KG1 (cell line): ENCODE measurements around the gene SULT1E1.

Experiments
- DNase-seq: peaks from one replicate; lab custom pipeline; 2025; lab: John Stamatoyannopoulos, UW

The SULT1E1 gene, protein sequence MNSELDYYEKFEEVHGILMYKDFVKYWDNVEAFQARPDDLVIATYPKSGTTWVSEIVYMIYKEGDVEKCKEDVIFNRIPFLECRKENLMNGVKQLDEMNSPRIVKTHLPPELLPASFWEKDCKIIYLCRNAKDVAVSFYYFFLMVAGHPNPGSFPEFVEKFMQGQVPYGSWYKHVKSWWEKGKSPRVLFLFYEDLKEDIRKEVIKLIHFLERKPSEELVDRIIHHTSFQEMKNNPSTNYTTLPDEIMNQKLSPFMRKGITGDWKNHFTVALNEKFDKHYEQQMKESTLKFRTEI

DNA sequence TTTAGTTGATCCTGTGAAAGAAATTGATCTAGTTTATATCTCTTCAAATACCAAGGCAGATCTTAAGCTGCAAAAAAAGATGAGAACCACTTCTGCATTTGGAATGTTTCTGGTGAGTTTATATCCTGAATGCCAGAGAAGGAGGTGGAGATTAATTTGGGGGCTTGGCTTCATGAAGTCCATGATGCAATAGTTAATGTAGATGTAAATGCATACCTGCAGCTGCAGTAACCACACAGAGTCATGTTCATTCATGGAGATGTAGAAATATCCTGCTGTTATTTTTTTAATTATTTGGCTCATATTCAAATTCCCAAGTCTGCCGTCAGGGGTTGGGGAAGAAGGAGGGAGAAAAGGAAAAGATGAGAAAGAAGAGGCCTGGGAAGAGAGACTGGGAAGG is at the start of gene SULT1E1:
SULT1E1 (minus strand) TSS at position 94 of the 400 bp plus-strand sequence. CDS start 2,501 bp downstream, outside the sequence.
- DNase-seq, result no peak

DNA sequence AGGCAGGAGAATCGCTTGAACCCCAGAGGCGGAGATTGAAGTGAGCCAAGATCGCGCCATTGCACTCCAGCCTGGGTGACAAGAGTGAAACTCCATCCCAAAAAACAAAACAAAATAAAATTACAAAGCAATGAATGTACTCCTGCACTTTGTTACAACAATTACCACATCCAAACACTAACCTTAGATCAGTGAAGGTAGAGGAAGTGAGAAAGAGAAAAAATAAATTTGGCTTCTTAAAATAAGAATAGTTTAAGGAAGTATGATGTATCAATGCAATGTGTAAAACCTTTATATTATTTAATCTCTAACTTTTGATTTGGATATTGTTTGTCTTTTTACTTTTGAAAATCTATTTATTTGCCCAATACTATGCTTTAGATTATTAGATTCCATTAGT is 49.2 kb upstream of the SULT1E1 start:
- no peak for DNase-seq

DNA sequence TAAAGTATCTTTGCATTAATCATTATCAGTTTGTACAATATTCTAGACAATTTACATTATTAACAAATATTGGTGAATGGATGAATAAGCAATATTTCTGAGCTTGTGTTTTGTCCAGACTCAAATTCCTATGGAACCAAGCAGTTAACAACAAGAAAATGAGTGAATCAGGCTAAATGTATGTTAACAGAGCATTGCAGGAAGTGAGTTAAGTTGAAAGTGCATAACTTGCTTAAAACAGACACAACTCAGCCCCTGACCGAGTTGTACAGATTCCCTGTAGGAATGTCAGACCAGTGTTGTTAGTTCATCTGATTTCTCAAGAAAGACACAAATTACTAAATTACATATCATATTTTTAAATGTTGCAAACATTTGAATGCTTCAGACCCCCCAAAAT is 47.2 kb upstream of the SULT1E1 start:
- no peak for DNase-seq

DNA sequence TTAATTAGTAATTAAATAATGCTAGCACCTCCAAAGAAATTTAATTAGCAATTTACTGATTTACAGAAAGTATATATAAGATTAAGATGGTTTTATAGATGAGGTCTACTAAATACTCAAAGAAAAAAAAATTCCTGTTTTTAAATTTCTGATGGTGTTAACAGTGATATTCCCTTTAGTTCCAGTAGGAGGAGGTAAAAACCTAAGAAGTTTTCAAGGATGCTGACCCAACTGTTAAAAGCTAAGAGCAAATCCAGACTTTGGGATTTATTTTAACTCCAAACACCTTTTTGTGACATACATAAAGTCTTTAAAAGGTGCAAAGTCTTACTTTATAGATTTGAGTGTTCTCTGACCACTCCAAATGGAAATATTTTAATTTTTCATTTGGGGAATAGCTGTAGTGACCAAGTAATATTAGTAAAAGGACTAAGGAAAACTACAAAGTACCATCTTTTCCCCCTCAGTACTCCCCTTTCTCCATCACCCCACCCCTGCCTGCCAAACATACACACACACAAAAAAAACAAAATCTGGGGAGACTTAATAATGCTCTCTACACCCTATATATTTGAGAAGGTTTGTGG is 36.7 kb upstream of the SULT1E1 start:
- no peak for DNase-seq

DNA sequence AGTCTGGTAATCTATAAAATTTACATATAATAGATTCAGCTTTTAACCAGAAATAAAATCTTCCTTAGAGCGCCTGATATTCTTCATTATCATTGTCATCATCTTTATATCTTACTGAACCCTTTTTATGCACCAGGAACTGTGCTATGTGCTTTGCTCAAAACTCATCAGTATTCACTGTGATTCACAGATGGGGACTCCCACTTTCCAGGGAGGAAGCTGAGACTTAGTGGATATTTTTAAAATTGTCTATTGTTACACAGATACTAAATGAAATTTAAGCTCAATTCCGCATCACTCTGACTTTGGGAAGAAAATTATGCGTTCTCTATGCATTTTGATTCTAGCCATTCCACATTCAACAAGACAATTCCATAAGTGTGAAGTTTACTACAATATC is 34.8 kb upstream of the SULT1E1 start:
- no peak for DNase-seq

DNA sequence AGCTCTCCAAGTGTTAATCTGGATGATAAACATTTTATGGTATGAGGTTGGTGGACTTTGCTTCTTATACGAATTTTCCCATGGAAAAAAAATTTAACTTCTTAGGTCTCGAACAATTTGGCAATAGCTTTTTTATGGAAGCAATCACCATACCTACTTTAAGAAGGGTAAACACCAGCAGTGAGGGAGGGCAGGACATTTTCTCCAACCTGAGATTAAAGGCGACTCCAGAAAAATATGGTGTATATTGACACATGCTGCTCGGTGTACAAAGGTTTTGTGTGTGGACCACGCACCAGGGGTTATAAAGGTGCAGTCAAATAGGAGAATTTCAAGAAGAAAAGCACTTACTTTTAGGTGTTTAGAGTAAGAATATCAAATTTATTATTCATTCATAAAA is 34.2 kb upstream of the SULT1E1 start:
- DNase-seq, result no peak

DNA sequence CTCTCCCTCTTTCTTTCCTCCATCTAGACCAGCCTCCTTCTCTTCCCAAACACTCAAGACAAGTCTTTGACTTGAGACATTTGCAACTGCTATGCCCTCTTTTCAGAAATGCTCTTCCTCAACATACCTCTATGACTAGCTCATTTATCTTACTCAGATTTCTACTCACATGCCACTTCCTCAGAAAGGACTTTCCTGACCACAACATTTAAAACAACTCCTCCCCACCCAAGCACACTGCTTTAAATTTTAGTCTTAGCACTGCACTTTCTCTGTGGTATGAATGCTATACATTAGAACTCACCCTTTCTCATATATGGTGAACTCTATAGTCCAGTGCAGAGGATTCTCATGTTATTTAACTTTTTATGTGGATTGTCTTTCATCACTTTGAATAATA is 28.4 kb upstream of the SULT1E1 start:
- no peak for DNase-seq

DNA sequence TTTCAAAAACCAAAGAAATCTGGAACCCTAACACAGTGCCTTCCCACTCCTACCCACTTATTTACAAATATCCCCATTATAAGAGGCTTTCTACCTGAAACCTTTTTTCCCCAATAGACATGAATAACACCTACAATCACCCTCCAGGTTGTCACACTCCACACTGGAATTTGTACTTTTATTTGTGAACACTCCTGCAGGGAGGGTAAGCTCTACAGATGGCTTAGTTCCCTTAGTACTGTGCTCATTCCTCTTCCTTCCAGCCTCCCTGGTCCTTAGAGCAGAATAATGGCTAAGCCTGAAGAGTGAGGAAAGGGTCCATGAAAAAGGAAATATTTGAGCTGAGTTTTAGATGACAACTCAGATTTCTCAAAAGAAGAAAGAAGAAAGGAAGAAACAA is 22.2 kb upstream of the SULT1E1 start:
- DNase-seq, result no peak

DNA sequence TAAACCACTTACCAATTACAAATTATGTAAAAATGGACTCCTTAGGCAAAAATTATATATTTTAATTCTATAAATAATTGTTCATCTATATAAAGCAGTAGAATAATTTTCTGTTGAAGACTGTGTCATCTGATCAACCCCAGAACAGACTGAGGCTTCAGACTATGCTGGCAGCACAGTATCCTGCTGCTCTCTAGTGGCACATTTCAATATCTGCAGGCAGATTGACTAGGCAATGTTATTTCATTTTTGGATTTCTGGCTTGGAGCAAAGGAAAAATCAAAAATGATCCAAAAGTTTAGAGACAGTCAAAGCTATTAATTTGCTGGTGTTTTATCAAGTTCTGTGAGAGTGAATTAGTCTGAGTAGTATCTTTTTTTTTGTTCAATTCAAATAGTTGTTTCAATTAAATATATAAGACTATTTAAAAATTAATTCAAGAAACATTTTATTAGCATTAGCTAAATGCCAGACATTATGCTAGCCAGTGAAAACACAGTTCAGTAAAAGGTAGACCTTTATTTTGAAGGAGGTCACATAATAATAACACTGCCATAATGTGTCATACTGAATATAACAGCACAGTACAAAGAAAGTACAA is 21.3 kb upstream of the SULT1E1 start:
- DNase-seq, result no peak

DNA sequence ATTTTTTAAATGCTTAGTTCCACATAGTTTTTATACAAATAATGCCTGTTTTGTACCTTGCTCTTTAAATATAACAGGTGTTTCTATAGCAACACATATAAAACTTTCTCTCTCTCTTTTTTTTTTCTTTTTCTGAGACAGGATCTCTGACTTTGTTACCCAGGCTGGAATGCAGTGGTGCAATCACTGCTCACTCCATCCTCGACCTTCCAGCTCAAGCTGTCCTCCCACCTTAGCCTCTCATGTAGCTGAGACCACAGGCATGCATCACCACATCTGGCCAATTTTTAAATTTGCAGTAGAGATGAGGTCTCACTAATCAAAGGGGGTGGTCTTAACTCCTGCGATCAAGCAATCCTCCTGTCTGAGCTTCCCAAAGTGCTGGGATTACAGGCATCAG is 18.3 kb upstream of the SULT1E1 start:
- DNase-seq, result no peak

DNA sequence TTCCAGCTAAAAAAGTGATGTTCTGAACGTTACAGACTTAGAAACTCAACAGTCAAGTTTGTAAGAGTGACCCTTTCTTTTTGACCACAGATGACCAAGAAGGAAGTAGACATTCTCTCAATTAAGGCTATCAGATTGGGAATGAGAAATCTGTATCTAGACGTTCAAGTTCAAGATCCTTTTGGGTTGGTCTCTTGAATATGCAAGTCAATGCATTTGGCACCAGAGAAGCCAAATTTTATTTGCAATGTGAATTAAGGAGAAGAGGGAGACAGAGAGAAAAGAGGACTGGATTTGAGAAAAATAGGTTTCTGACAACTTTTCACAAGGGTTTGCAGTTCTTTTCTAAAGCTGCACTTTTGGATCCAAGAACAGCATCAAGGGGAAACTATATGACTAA is 17.5 kb upstream of the SULT1E1 start:
- no peak for DNase-seq

DNA sequence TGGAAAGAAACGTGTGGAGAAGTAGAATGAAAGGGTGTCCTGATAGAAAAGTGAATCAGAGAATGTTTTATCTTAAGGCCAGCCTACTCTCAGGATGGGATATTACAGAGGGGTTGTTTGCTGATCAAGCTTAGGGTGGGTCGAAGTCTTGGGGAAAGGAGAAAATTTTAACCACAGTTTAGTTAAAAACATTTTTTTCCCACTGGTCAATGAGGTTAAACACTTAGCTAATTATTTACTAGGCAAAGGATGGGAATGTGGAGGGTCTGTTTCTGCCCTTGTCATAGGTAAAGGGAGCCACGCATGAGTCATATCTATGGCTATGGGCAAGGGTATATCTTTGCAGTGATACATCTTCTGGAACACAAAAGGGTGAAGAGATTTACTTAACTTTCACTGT is 16.1 kb upstream of the SULT1E1 start:
- DNase-seq, result no peak

DNA sequence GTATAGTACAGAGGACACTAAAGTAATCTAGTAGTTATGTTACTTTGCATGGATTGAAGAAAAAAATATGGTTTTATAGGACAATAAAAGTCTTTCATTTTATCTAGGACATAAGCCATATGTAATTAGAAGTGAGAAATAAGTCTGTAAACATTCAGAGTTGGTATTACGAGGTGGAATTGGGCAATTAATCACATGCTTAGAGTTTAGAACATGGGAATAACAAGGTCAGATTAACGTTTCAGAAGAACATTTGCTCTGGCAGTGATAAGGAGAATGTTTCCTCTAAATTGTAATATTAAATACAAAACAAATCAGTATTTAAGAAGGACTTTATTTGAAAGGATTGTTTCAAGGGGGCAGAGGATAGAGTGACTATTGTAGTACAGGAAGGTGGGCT is 15.6 kb upstream of the SULT1E1 start:
- DNase-seq, result no peak

DNA sequence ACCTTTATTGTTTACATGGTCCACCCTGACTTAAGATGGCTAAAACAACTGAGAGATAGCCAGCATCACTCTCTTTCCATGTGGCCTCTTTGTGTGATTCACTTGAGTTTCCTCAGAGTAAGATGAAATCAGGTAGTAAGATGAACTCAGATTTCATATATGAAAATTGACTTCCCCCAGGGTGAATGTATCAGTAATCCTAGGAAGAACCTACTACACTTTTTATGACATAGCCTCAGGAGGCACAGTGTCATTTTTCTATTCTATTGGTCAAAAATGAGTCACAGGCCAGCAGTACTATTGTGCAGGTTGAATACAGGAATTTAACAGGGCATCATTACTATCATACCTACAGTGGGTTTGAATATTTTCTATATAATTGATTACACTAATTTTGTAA is 14.6 kb upstream of the SULT1E1 start:
- DNase-seq, result no peak

DNA sequence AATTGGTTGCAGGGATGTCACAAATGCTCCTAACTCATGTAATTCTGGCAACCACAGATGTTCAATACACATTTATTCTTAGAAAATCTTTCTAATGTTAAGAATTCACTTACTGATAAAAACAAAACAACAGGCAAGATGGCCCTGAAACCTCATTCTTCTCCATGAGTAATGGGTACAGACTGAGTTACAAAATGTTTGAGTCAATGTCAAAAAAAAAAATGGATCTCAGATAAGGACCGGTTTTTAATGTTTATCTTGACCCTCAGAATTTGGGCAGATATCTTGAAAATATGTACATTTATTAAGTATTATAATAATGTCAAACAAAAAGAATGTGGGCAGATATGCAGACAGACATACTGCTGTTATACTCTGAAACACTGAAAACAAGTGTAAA is 1.8 kb upstream of the SULT1E1 start:
- no peak for DNase-seq

DNA sequence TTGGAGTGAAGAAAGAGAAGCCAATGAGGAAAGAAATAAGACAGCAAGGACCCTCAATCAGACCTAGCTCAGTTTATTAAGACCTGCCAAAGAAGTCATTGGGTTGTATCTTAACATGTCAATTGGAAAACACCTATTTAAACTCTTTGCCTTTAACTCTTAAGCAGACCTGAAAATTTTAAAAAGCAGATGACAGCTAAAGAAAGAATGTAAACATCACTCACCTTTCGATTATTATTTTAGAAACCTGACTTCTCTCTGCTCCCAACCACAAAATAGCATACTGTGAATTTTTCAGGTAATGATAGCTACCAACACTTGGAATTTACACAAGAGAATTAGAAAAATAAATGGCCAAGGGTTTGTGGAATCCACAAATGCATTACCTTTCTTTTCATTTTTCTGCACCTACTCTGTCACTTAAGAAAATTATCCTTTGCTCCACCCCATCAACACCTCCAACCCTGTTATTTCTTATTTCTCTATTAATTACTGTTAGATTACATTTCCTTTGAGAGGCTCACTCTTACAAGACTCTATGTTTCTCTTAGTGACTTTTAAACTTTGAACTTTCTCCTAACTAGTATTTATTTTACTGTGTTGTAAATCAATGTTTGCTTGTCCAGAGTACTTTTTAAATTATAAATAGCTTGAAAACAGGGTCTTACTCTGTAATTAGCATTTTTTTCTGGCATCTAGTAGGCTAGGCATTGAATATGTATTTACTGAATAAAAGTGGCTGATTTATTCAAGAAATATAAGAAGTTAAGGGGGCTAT is 765 bp upstream of the SULT1E1 start:
- no peak for DNase-seq

DNA sequence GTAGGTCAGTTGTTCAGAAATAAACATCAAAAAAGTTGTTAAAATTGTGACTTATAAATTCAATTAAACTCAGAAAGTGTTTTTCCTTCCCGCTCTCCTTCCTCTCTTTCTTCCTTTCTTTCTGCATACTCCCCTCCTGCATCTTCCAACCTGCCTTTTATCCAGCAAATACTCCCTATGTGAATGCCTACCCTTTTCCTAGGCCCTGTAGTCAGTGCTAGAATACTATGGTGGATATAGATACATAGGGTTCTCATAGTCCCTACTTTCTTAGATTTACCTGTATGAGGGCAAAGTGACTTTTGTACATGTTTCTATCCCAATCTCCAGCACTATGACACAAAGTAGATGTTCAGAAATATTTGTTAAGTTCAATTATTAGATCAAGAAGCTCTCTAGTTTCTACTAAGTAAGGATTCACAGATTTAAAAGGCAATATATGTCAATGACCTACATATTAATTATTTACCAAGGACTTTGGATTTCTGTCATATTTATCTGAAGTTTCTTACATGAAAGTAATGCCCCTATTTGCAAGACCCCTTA is 732 bp downstream of the SULT1E1 start:
- no peak for DNase-seq

DNA sequence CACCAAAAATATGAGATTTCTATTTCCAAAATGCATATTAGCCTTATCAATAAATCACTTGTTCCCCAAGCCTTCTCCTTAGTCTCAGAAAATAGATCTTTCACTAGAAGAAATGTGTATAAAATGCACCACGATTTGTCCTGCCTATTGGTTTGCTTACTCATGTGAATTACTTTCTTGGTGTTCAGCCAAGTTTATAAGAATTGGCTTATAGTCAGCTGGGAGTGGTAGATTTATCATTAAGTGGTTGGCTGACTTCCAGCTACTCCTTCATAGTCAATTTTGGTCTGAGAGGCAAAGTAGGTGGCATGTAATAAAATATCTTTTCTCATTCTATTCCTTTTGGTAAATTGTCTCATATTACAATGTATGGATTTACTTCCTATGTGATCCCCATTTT is 1.3 kb downstream of the SULT1E1 start:
- no peak for DNase-seq

DNA sequence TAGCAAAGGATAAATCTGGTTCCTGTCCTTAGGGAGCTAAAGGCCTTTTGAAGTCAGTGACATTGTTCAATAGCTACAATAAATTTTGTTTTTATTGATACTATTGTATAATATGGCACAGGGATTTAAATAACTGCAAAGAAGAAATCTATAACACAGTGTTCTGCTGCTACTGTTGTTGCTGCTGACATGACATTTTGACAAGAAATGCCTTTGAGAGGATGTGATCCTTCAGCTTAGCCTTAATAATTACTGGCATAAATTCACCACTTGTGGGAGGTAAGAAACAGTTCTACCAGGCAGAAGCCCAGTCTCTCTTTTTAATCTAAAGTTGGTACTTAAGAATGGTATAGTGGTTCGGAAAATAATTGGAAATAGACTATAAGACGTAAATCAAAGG is 4.1 kb downstream of the SULT1E1 start:
- DNase-seq, result no peak

DNA sequence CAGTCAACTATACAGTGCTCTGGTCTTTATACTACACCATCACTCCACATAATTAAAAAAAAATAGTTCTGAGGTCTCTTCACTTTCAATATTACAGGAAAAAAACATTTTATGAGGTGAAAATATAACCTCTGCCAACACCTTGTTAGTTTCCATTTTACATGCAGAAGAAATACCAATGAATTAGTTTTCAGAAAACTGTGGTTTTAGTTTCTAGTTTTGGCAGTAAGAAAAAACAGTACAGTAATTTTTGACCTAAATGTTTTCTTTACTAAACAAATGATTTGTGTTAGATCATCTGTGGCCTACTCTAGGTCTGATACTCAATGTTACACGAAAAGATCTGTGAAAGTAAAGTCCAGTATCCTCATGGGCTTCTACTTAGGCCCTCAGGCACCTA is 10.0 kb downstream of the SULT1E1 start:
- no peak for DNase-seq

DNA sequence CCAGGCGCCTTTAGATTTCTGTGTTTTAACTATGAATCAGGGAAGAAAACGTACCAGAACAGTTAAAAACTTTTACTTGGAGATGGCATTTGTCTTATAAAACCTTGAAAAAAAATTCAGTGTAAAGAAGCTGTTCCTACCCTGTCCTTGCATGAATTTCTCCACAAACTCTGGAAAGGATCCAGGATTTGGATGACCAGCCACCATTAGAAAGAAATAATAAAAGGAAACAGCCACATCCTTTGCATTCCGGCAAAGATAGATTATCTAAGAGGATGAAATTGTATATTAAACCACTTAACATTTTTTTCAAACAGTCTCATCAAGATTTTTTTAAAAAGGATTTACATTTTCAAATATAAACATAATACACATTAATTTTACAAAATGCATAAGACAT is 10.6 kb downstream of the SULT1E1 start:
- no peak for DNase-seq

DNA sequence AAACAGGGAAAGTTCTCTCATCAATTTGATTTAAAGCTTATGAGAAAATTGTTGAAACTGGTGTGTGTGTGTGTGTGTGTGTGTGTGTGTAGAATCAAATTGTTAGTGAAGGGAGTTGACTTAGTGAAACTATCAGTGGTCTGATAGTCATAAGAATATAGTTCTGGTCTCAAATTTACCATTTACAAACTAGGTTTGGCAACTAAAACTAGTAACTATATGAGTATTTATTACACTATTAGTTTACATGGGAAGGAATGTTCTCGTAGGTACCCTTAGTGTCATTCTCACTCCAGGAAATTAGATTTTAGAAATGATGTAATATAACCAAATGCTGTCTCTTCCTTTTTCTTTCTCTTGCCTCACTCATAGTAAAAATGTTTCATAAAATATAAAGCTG is 11.9 kb downstream of the SULT1E1 start:
- no peak for DNase-seq

DNA sequence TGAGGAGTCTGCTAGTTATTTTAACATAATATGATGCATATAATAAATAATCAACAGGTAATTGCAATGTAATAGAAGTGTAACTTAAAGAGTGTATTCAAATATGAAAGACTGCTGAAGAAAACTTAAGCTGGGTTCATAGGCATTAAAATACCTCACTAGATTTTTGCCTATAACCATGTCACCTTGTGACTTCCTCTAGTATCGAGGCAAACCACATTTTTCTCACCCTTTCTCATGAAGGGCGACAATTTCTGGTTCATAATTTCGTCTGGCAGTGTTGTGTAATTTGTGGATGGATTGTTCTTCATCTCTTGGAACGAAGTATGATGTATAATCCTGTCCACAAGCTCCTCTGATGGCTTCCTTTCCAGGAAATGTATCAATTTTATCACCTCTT is 16.0 kb downstream of the SULT1E1 start:
- DNase-seq, result no peak
